Stromal cell of bone marrow (primary cell): ENCODE results near the gene ZIC5.
A peak's percentile ranks its signal among the peaks of the same experiment; 100 is the strongest.

Experiments
- DNase-seq: peaks from one replicate; pipeline ENCODE4 v3.0.0-alpha.2; 2012; ENCODE audit warnings: low read depth

The ZIC5 gene

GRCh38 chr13:99930925-99931324, 40.6 kb downstream of the ZIC5 start:
- no peak for DNase-seq

GRCh38 chr13:99929866-99930265, 41.7 kb downstream of the ZIC5 start:
- no peak for DNase-seq

GRCh38 chr13:99926014-99926731, 45.4 kb downstream of the ZIC5 start:
- DNase-seq: peak; percentile 16

- DNase-seq: no peak
Observed at GRCh38 chr13:99923877-99924582, 47.5 kb downstream of the ZIC5 start.

- DNase-seq: no peak
Observed at GRCh38 chr13:99922631-99923404, 48.7 kb downstream of the ZIC5 start.

- DNase-seq: no peak
Observed at GRCh38 chr13:99919132-99919531, 52.4 kb downstream of the ZIC5 start.

- DNase-seq: peak; percentile 52
Observed at GRCh38 chr13:99916366-99917103, 55.0 kb downstream of the ZIC5 start.

- DNase-seq: no peak
Observed at GRCh38 chr13:99913167-99913566, 58.4 kb downstream of the ZIC5 start.
